Measurements from ENCODE around the gene MKKS. TPM values are rescaled to one million over a fixed set of nuclear protein-coding genes. Genes with fewer than 3 reads are reported as not detected.

MKKS gene
- total and polyA plus RNA-seq, 4 donors, result 18.6 to 42.3 (median 35.7) TPM

Other genes with a start within 250 kb of the MKKS start
- gene SNAP25, start 215.4 kb downstream of the MKKS start, total RNA-seq, result 100 to 1,000 TPM in 1 of 2 donors, 10 to 100 TPM in 1; 72.1 to 370 TPM
- 100 to 1,000 TPM; 412 to 482 TPM for gene SNAP25, start 215.4 kb downstream of the MKKS start, polyA plus RNA-seq (ENCODE audit: insufficient read length in 2 of 2)
- 1 to 10 TPM; 7.9 to 9.6 TPM for gene SLX4IP, start 1.1 kb upstream of the MKKS start, total RNA-seq
- gene SLX4IP, start 1.1 kb upstream of the MKKS start, polyA plus RNA-seq (ENCODE audit: insufficient read length in 2 of 2), result 10 to 100 TPM in 1 of 2 donors, 1 to 10 TPM in 1; 9.7 to 10.5 TPM
- gene JAG1, start 239.8 kb upstream of the MKKS start, total RNA-seq, result 10 to 100 TPM; 63.4 to 74.5 TPM
- gene JAG1, start 239.8 kb upstream of the MKKS start, polyA plus RNA-seq (ENCODE audit: insufficient read length in 2 of 2), result 10 to 100 TPM; 24.5 to 31.2 TPM